RPMI8226 (cell line): ENCODE results near the gene FA2H.
A peak's percentile ranks its signal among the peaks of the same experiment; 100 is the strongest.

Experiments used
- DNase-seq: peaks from one replicate; pipeline ENCODE4 v3.0.0-alpha.2; 2015

Gene FA2H

DNA sequence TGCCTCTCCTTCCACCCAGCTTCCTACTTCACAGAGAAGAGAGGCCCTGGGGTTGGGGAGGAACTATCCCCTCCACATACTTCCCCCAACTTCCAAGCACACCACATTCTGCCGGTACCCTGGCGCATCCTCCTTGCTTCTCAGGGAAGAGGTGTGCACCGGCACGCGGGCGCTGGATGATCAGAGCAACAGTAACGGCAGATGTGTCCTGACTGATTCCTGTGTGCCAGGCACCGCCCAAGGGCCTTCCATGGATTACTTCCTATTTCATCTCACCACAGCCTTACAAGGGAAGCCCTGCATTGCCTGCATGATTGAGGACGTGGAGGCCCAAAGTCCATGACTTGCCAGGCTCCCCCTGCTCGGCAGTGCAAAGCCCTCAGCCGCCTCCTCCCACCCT, 52.9 kb downstream of the FA2H start:
- no peak for DNase-seq

DNA sequence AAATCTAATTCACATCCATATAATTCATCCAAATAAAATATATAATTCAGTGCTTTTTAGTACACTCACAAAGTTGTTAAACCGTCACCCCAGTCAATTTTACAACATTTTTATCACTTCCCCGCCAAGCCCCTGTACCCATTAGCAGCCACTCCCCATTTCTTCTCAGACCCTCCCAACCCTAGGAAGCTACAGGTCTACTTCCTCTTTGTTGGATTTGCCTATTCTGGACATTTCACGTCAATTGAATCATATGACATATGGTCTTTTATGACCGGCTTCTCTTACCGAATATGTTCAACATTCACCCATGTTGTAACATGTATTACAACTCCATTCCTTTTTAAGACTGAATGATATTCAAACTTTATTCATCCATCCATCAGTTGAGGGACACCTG, 54.0 kb downstream of the FA2H start:
- DNase-seq = peak; percentile 32

DNA sequence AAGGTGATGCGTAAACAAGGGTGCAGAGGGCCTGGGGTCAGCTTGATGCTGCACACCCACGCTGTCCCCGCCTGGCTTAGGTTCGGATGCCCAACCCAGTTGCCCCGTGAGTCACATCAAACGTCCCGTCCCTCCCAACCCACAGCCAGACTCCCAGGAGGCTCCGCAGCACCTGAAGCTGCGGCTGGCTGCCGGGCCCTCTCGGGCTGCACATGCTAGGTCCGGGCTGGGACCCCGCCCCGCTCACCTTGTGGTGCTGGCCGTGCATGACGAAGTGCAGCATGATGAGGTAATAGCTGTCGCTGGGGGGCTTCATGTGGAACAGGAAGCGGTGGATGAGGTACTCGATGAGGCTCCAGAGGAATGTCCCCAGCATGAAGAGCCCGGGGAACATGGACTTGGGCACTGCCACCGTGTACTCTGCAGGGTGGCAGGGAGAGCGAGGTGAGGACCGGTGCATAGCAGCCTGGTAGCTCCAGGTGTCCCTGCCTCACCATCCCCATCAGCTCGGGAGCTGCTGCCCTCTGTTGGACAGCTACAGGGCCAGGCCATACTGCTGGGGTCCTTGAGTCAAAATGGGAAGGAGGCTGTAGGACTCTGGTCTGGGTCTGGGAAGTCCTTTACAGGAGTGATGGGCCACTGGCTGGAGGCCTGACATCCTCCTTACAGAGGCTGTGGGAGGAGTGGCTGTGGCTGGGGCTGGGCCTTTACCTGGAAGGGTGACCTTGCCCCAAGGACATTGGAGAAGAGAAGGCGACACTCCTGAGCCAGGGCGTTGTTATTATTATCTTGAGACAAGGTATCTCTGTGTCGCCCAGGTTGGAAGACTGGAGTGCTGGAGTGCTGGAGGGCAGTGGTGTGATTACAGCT, 55.6 kb downstream of the FA2H start:
- no peak for DNase-seq

DNA sequence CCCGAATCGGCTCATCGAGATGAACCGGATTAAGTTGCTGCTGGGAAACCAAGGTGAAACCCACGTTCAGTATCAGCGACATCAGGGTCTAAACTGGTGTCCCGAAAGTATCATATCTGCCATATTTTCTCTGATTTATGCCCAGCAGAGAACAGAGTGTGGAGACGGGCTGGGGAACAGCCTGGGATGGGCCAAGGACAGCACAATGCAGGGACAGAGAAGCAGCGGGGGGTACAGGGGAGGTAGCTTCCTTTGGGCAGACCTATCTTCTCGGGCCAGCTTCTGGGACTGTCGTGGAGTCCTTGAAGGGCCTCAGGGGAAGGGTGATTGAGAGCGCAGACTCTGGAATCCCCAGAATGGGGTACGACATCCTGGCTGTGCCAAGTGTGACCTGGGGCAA, 56.5 kb downstream of the FA2H start:
- DNase-seq = no peak

DNA sequence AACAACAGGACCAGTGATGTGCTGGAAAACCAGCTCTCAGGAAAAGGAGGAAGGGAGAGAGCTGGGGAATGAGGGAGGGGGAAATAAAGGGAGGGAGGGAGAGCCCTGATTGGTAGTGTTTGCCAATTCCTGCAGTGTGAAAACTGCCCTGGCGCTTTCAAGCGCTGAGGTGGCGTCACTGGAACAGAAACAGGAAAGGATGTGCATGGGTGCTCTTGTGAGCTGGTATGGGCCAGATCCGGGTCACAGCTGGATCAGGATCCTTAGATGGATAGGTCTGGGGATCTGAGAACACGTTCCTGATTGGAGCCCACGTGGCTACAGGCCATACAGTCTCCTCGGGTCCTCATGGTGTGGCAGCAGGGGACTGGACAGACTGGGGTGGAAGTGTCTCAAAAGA, 57.3 kb downstream of the FA2H start:
- no peak for DNase-seq

DNA sequence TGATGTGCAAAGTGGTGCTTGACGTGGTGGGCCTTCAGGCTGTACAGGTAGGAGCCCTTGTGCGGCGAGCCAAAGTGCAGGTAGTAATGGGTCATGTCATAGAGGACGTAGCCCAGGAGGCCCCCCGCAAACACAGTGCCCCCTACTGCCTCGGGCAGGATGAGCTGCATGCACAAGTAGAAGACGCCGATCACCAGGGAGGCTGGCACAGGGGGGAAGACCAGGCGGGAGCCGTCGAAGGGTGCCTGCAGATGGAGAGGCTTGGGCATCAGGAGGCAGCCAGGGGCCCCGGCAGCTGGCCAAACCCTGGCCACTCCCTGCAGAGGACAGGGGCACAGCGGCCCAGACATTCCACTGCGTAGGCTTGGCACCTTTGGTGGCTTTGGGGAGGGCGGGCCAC, 58.3 kb downstream of the FA2H start:
- no peak for DNase-seq

DNA sequence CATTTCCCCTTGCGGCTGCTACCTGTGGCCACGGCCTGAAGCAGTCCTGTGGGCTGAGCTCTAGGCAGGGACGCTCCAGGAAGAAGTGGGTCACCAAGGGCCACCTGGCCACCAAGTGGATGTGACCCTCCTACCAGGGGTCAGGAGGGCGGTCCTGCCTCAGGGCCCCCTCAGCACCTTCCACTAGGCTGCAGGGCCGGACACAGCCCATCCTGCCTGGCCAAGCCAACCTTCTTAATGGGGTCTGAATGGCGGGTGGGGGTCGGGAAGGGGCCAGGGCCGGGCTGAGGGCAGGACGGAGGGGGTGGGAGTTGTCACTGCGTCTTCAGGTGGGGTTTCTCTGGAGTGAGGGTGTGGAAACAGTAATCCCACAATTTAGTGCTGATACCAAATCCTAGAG, 60.7 kb downstream of the FA2H start:
- no peak for DNase-seq

DNA sequence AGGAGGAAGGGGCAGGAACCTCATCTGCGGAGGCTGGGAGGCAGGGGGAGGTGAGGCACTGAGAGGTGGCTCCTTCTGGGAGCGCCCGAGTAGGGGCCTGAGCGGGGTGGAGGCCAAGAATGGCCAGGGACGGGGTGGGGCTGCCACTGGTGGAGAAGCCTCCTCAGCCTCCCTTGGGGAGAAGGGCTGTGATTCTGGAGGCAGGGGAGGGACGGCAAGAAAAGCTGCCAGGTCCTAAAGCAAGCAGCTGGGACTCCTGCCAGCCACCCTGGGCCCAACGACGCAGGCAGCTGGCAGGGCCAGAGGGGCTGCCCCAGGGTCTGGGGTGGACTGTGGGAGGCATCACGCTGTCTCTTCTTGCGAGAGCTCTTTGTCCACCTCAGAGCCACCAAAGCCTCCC, 61.3 kb downstream of the FA2H start:
- DNase-seq = peak; percentile 41

DNA sequence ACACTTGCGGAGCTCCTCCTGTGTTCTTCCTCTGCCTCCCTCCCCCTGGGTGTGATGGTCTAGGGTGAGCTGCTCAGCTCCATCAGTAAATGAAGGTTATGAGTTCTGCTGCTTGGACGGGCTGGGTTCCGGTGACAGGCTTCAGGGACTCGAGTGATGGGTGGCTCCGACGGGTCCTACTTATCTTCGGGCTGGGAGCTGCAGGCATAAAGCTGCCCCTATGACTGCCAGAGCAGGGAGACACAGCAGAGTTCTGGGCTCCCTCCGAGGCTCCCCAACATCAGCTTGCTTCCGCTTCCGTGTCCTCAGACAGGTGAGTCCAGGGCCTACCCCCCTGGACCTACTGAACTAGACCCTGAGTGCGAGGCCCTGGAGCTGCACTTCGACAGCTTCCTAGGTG, 62.7 kb downstream of the FA2H start:
- no peak for DNase-seq

DNA sequence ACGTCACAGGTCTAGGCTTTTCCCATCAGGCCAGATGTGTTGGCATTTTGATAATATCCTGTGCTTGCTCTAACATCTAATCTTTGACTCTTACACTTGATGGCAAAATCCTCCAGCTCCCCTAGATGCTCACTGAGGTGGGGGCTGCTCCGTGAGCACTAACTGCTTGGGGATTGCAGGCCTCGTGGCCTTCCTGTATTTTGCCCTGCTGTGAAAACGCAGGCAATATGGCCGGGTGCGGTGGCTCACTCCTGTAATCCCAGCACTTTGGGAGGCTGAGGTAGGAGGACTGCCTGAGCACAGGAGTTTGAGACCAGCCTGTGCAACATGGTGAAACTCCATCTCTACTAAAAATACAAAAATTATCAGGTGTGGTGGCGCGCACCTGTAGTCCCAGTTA, 64.2 kb downstream of the FA2H start:
- DNase-seq = no peak

DNA sequence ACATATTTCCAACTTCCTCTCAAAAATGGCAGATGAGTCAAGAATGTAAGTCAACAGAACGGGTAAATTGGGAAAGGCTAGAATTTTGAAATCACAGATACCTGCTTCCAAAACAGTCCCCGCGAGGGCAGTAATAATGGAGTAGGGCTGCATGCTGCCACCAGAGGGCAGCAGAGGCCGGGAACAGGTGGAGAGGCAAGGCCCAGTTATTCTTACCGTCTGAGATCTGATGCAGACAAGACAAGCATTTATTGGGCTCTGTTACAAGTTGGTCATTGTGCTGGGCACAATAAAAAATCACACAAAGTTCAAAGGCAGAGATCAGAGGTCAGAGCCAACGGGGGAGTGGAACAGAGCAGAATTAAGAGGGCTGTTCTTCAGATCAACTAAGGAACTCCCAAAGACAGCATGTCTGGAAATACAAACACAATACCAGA, 65.2 kb downstream of the FA2H start:
- peak; percentile 88 for DNase-seq

DNA sequence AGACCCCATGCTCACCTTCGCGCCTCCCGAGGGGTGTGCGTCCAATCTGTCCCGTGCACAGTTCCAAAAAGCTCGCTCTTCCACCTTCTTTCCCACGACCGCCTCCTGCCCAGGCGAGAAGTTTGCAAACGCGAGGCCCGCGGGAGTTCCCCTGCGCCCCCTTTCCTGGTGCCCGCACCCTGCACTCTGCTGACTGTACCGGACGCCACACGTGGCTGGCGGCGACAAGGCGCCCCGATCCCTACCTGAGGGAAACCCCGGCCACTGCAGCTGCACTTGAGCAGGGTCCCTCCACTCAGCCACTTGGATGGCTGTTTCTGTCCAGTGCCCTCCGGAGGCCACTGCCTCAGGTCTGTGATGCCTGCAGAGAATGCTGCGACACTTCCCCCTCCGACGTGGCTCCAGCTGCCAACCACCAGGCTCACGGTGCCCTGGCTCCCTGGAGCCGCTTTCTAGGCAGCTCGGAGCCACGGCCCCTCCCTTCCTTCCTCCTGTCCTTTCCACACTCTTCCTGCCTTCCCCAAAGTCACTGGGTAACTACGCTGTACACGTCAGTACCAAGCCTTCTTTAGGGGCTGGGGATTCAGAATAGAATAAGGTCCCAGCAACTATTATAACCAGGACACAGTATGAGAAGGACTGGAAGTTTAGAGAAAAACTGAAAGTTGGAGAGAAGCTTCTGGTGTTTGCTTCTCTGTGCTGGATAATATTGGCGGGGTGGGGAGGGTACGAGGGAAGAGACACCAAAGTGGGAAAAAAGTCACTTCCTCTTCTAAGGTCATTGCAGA, 74.0 kb downstream of the FA2H start, which contains the start of gene MLKL:
MLKL (minus strand) TSS at position 425 of the 788 bp plus-strand sequence. CDS start 5,105 bp downstream, outside the sequence.
- peak; percentile 80 for DNase-seq

DNA sequence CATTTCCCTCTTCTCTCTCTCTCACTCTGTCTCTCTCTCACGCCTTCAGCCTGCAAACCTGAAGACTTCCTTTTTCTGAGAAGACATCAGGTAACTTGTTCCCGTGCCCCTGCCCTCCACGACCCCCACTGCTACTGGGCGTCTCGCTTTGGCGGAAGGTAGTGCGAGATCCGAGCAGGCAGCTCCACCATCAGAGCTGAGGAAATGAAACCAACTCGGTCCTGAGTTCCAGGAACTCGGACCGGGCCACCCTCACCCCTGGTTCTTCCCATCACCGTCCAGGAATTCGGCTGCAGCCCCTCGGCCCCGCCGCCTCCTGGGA, 74.5 kb downstream of the FA2H start:
- DNase-seq = peak; percentile 54

DNA sequence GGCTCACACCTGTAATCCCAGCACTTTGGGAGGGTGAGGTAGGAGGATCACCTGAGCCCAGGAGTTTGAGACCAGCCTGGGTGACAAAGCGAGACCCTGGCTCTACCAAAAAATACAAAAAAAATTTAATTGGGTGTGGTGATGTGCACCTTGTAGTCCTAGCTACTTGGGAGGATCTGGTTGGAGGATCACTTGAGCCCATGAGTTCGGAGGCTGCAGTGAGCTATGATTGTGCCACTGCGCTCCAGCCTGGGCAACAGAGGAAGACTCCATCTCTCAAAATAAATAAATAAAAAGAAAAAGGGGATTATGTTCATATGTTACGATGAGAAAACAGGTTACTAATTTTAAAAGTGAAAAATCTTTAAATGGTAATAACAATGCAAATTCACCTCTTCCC, 75.0 kb downstream of the FA2H start:
- peak; percentile 42 for DNase-seq

DNA sequence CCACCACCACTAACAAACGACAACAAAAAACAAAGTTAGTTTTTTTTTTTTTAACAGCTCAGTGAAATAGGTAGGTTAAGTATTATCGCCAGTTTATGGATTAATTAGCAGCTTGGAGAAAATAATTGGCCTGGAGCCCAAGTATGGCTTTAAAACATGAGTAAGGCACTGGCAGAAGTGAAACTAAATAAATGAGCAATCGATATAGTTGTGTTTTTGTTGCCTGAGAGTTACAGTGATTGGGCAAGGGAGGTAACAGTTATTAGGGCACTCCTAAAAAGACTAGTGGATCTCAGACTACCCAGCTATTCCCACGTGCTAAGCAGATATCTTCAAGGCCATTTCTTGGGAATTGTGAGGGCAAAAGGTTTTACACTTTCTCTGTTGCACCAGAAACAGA, 76.4 kb downstream of the FA2H start:
- DNase-seq = peak; percentile 19

DNA sequence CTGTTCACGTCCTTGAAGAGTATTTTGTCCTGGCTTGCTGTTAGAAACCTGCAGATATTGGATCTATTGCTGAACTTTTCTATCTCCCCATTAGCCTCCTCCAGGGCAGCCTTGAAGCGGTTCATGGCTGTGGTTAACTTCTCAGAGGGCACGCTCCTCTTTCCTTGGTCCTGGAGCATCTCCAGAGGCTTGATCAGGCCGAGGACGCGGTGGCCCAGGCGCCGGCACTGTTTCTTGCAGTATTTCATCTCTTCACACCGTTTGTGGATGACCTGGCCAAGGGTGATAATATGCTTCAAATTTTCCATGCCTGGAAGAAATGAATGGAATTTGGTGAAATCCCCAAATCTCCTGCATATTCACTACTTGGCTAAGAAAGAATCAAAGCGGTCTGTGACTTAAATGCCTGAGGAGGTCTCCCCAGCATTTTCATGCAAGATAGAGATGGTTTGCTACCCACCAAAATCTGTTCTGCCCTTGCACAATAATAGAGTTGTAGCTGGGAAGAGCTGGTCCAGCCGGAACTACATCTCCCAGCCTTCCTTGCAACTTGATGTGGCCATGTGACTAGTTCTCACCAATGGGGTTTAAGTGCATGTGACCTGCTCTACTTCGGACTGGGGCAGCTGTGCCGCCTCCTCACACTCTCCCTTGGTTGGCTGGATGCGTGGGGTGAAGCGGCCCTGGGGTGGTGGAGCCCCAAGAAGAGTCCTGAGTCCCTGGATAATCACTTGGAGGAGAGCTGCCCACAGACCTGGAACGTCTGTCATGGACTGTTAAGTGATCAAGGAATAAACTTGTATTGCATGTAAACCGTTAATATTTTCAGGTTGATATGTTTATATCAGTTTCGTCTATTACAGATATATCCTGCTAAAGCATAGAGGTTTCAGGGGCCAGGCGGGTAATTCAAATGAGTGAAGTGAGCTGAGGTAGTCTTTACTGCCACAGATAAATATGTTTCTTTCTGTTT, 78.9 kb downstream of the FA2H start:
- peak; percentile 71 for DNase-seq

DNA sequence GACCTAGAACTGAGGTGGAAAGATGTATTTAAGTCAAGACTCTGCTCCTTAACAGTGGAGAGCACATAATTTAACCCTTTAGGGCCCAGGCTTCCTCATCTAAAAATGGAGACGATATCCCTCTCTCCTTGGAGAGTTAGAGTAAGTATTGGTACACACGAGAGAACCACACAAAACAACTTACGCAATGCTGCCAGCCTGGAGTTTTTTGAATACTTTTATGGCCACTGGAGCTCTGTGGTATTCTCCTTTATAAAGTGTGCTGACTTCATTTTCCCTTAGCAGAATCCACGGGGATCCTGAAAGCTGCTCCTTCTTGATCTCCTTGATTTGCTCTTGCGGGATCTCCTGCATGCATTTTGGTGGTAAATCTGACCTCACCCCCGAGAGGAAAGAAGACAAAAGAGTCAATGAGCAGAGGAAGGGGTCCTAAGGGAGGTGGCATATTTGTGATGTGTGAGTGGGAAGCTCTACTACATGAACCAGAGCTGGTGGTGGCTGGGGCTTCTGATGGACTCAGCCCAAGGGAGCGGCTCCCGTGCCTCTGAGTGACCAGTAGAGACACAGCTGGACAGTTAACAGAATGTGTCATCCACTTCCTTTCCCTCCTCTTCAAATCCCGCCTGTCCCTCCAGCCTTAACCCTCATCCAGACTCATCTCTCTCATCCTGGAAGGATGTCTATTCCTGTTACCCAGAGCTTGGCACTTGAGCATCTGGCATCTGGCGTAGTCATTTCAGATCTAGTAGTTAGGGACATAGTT, 83.3 kb downstream of the FA2H start:
- DNase-seq = no peak

DNA sequence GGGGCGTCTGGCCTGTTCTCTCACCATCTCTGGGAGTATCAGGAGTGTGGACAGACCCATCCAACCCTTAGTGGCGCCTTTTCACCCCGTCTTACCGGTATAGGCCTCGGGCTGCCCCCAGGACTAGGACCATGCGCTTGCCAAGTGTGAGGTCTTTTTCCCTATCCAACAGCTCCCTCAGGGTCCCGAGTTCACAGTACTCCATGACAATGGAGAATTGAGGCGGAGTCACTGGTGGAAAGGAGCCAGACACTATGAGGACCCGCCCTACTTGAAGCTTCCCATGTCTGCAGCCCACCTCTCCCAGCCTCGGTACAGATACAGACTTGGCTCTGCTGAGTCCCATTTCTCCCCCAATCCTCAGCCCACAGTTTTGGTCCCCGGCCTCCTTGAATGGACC, 92.1 kb downstream of the FA2H start:
- no peak for DNase-seq

DNA sequence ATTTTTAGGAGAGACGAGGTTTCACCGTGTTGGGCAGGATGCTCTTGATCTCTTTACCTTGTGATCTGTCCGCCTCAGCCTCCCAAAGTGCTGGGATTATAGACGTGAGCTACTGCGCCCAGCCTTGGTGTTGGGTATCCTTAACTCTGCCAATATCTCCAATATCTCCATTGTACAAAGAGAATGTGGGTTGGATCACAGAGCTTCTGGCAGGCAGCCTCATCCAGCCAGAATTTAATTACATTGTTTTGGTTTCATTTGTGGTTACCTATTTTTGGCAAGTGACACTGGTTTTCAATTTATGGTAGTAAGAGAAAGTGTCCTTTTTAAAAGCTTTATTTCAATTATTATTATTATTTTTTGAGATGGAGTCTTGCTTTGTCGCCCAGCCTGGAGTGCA, 93.9 kb downstream of the FA2H start:
- no peak for DNase-seq

DNA sequence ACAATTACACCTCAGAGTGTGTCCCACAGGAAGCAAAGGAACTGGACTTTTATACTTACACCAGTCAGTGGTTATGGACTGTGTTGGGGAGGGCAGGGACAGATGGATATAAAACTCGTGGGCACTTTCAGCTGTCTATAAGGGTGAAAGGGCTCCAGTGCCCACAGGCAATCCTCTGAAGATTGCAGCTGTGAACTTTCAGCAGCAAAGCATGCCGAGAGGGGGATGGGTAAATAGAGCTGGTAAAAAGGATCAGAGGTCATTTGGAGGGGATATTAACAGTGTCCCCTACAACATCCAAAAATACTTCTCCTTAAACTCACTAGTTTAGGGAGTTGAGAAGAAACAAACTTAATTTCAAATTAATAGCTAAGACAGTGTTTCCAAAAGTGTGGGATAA, 94.6 kb downstream of the FA2H start:
- no peak for DNase-seq

DNA sequence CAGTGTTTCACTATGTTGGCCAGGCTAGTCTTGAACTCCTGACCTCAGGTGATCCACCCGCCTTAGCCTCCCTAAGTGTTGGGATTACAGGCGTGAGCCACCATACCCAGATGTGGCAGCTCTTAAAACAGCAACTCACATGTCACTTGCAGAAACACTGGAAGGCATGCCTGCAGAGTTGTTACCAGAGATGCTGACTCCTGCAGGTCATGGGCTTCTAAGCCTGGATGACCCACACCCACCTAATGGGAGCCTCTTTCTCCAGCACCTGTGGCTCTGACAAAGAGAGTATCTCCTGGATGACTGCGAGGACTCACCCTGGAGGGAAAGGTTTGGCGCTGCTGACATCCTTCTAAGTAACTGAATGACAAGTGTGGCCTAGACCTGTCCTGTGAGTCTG, 96.8 kb downstream of the FA2H start:
- no peak for DNase-seq

DNA sequence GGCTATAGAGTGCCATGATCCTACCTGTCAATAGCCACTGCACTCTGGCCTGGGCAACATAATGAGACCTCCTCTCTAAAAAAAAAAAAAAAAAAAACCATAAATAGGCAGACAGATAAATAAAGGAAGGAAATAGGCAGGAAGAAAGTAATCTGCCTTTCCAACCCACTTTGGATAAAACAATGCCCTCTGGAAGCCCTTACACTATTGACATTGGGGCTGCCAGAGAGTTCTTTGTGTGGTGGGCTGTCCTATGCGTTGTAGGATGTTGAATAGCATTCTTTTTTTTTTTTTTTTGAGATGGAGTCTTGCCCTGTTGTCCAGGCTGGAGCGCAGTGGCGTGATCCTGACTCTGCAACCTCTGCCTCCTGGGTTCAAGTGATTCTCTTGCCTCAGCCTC, 100.7 kb downstream of the FA2H start:
- no peak for DNase-seq
